HL-60 (cell line): ENCODE data around the gene EPM2A.

Source experiments
- CTCF ChIP-seq: IDR thresholded peaks from one replicate; pipeline ENCODE4 v1.5.1; 2011; ENCODE audit warnings: low read length, control low read depth, inconsistent platforms; ENCODE audit not compliant: insufficient read depth
- GABPA ChIP-seq: IDR thresholded peaks from 2 replicates; pipeline ENCODE4 v1.6.1; 2012; ENCODE audit warnings: low read depth
- POLR2AphosphoS5 ChIP-seq: IDR thresholded peaks from 2 replicates; pipeline ENCODE4 v1.6.1; 2012; ENCODE audit warnings: low read depth

- TF ChIP-seq GABPA = no peak
- no peak for TF ChIP-seq CTCF
- no peak for TF ChIP-seq POLR2AphosphoS5
Measured at GRCh38 chr6:145699462-145699861, 35.9 kb downstream of the EPM2A start.
